GM23248 (cell line): ENCODE results near the gene KDM2B. TPM values are rescaled to one million over a fixed set of nuclear protein-coding genes. Genes with fewer than 3 reads are reported as not detected.

Source experiments
- DNase-seq: peaks from one replicate; pipeline ENCODE4 v3.0.0-alpha.2; 2015
- H2AFZ ChIP-seq: fragments of 200-600 bp; sonication (generic); 2 replicates; pipeline ENCODE4 v1.6.1; 2016; ENCODE audit warnings: antibody characterized with exemption
- H3F3A ChIP-seq: fragments of 200-600 bp; sonication (generic); 2 replicates; pipeline ENCODE4 v1.6.1; 2016; ENCODE audit warnings: mild to moderate bottlenecking, antibody characterized with exemption, mixed run types; ENCODE audit not compliant: insufficient read depth
- H3K27ac ChIP-seq: fragments of 200-600 bp; sonication (generic); 2 replicates; pipeline ENCODE4 v1.5.1; 2016; ENCODE audit warnings: mild to moderate bottlenecking
- H3K27me3 ChIP-seq: fragments of 200-600 bp; sonication (generic); replicated peaks from 2 replicates; pipeline ENCODE4 v1.6.1; 2016; ENCODE audit warnings: mild to moderate bottlenecking; ENCODE audit not compliant: insufficient read depth
- H3K36me3 ChIP-seq: fragments of 200-600 bp; sonication (generic); 2 replicates; pipeline ENCODE4 v1.6.1; 2016; ENCODE audit warnings: low read depth, mild to moderate bottlenecking
- H3K4me1 ChIP-seq: fragments of 200-600 bp; sonication (generic); 2 replicates; pipeline ENCODE4 v1.6.1; 2016; ENCODE audit warnings: mild to moderate bottlenecking; ENCODE audit not compliant: insufficient read depth
- H3K4me2 ChIP-seq: fragments of 200-600 bp; sonication (generic); one replicate; pipeline ENCODE4 v1.6.1; 2016; ENCODE audit warnings: mild to moderate bottlenecking; ENCODE audit not compliant: unreplicated experiment
- H3K4me3 ChIP-seq: fragments of 200-600 bp; sonication (generic); 2 replicates; pipeline ENCODE4 v1.5.1; 2016; ENCODE audit warnings: mild to moderate bottlenecking
- H3K79me2 ChIP-seq: fragments of 200-600 bp; sonication (generic); 2 replicates; pipeline ENCODE4 v1.6.1; 2016; ENCODE audit warnings: mild to moderate bottlenecking; ENCODE audit not compliant: insufficient read depth
- H3K9ac ChIP-seq: fragments of 200-600 bp; sonication (generic); 2 replicates; pipeline ENCODE4 v1.6.1; 2016; ENCODE audit warnings: mild to moderate bottlenecking
- H3K9me2 ChIP-seq: fragments of 200-600 bp; sonication (generic); 2 replicates; pipeline ENCODE4 v1.6.1; 2016; ENCODE audit warnings: mixed run types, mild to moderate bottlenecking, moderate library complexity; ENCODE audit not compliant: insufficient read depth
- H3K9me3 ChIP-seq: fragments of 200-600 bp; sonication (generic); one replicate; pipeline ENCODE4 v1.6.1; 2017; ENCODE audit warnings: low read depth
- H4K20me1 ChIP-seq: fragments of 200-600 bp; sonication (generic); 2 replicates; pipeline ENCODE4 v1.6.0; 2016; ENCODE audit not compliant: insufficient read depth
- EZH2 ChIP-seq: fragments of 200-600 bp; sonication (generic); IDR thresholded peaks from 2 replicates; pipeline ENCODE4 v1.6.1; 2018; ENCODE audit warnings: antibody characterized with exemption, mild to moderate bottlenecking; ENCODE audit not compliant: insufficient read depth, poor library complexity, severe bottlenecking
- EZH2phosphoT487 ChIP-seq: fragments of 200-600 bp; sonication (generic); IDR thresholded peaks from 2 replicates; pipeline ENCODE4 v1.6.1; 2018; ENCODE audit warnings: antibody characterized with exemption, moderate library complexity, mild to moderate bottlenecking, low read depth; ENCODE audit not compliant: insufficient read depth
- WGBS, 2 experiments: methylation state at CpG; one replicate each; pipeline ENCODE4 v1.1.6; 2015 to 2017; ENCODE audit warnings: low lambda C conversion rate in 2 of 2, low coverage in 1 of 2; ENCODE audit errors: missing lambda C conversion rate in 2 of 2; 5-methylcytosine and 5-hydroxymethylcytosine counted together
- in situ Hi-C: fragments of 300-500 bp; cut with MboI; formaldehyde crosslinking; loops from 2 replicates; pipeline ENCODE4 v1.15.0; 2020
- microRNA-seq: library from miRNA; unstranded; fragments of <30 nt; microRNA quantifications from one replicate; pipeline ENCODE4, GENCODE V29; 2016; ENCODE audit warnings: borderline number of aligned reads
- polyA plus RNA-seq: library from polyadenylated mRNA; unstranded; fragments of >200 nt; fragmentation: Nextera tagmentation; extraction: Ambion mirVana; gene quantifications from 2 replicates; pipeline ENCODE4 v1.2.1, GENCODE V29; 2016
- small RNA-seq: library from RNA; depleted of rRNA; stranded (forward); fragments of <200 nt; gene quantifications from one replicate; pipeline ENCODE3, GENCODE V24; 2014; ENCODE audit warnings: low read depth, low replicate concordance
- total RNA-seq: library from RNA; depleted of rRNA; stranded (reverse); fragments of >200 nt; shearing (Covaris generic); gene quantifications from 2 replicates; pipeline ENCODE4 v1.2.3, GENCODE V29; 2014; rRNA removed

KDM2B gene
- total and polyA plus RNA-seq, 2 experiments from 2014 or later: 8.2 to 20.1 TPM

- Histone ChIP-seq H4K20me1 (no peaks in the 10 kb centered on the region), H3K4me3 (no peak overlapping the region), H3K9me3 (no peaks in the 10 kb centered on the region), H2AFZ (no peak overlapping the region), H3K4me2 (no peak overlapping the region), H3K79me2 (no peaks in the 10 kb centered on the region), H3K36me3 (no peaks in the 10 kb centered on the region), H3K4me1 (peaks cover 5% of the 10 kb centered on the region; the same call in 1 of the 2 replicates), H3K9ac (no peak overlapping the region), H3K27ac (no peak overlapping the region), H3F3A (no peaks in the 10 kb centered on the region), H3K9me2 (no peaks in the 10 kb centered on the region), H3K27me3 (no peaks in the 10 kb centered on the region)
- no peak for DNase-seq
- 86 to 87% methylated on average over 9 of the region's 9 CpGs for WGBS, 2 experiments
- no peak for TF ChIP-seq EZH2
- TF ChIP-seq EZH2phosphoT487: no peak
- in situ Hi-C loops: no loop called here
Observed at GRCh38 chr12:121383601-121384021, 197.2 kb downstream of the KDM2B start.

- Histone ChIP-seq H3K4me3 (no peak overlapping the region), H2AFZ (no peak overlapping the region), H3F3A (no peaks in the 10 kb centered on the region), H3K9me2 (no peaks in the 10 kb centered on the region), H3K4me1 (no peaks in the 10 kb centered on the region), H3K36me3 (no peaks in the 10 kb centered on the region), H3K79me2 (no peaks in the 10 kb centered on the region), H4K20me1 (no peaks in the 10 kb centered on the region), H3K4me2 (no peak overlapping the region), H3K9me3 (no peaks in the 10 kb centered on the region), H3K27me3 (no peaks in the 10 kb centered on the region), H3K9ac (no peak overlapping the region), H3K27ac (no peak overlapping the region)
- no peak for TF ChIP-seq EZH2
- TF ChIP-seq EZH2phosphoT487: no peak
- no peak for DNase-seq
- 75 to 78% methylated on average over 10 of the region's 10 CpGs for WGBS, 2 experiments
- in situ Hi-C loops: no loop called here
Observed at GRCh38 chr12:121379945-121380344, 200.9 kb downstream of the KDM2B start.

Small RNA genes lying within 50 kb of the gene (microRNA-seq; reads per million reads assigned to microRNA genes)
- not detected for gene MIR7107

Small RNA genes lying within 50 kb of the gene (small RNA-seq; reads per million reads assigned to genes)
- not detected for gene RNU6-1004P

Other genes starting within 250 kb of the KDM2B start
- 144 and 162 TPM in 2 replicates for gene ANAPC5, start 228.6 kb downstream of the KDM2B start, total RNA-seq
- 128 TPM in 2 replicates for gene ANAPC5, start 228.6 kb downstream of the KDM2B start, polyA plus RNA-seq
- 42.8 and 47.2 TPM in 2 replicates for gene RNF34, start 180.9 kb downstream of the KDM2B start, total RNA-seq
- 42.8 and 48.2 TPM in 2 replicates for gene RNF34, start 180.9 kb downstream of the KDM2B start, polyA plus RNA-seq
- gene ORAI1, start 45.5 kb upstream of the KDM2B start, total RNA-seq: 4.9 and 7.6 TPM in 2 replicates
- 14.2 and 16.1 TPM in 2 replicates for gene ORAI1, start 45.5 kb upstream of the KDM2B start, polyA plus RNA-seq
- gene MORN3, start 88.6 kb upstream of the KDM2B start, total RNA-seq: 0.13 TPM in 1 of 2 replicates, not detected in the other
- gene MORN3, start 88.6 kb upstream of the KDM2B start, polyA plus RNA-seq: 0.58 and 0.63 TPM in 2 replicates
- gene TMEM120B, start 131.7 kb upstream of the KDM2B start, total RNA-seq: 10.7 and 12.1 TPM in 2 replicates
- gene TMEM120B, start 131.7 kb upstream of the KDM2B start, polyA plus RNA-seq: 4.7 and 4.8 TPM in 2 replicates
- gene RHOF, start 212.7 kb upstream of the KDM2B start, total RNA-seq: 6.7 and 8.2 TPM in 2 replicates
- 1.5 and 2.4 TPM in 2 replicates for gene RHOF, start 212.7 kb upstream of the KDM2B start, polyA plus RNA-seq
- gene SETD1B, start 223.0 kb upstream of the KDM2B start, total RNA-seq: 2.0 and 2.7 TPM in 2 replicates
- gene SETD1B, start 223.0 kb upstream of the KDM2B start, polyA plus RNA-seq: 1.7 and 2.0 TPM in 2 replicates